Measurements from ENCODE around the gene MATCAP1. TPM values are rescaled to one million over a fixed set of nuclear protein-coding genes. Genes with fewer than 3 reads are reported as not detected.

MATCAP1 gene
- total RNA-seq, 1 experiment from 2014 or later: 22.2 TPM

GRCh38 chr16:67194260-67194659 is 10.5 kb upstream of the MATCAP1 start:
- no peaks in the 10 kb centered on the region for H3K9me3 Mint-ChIP-seq (ENCODE audit: unreplicated experiment)
- no peak for DNase-seq
- Histone ChIP-seq H3K4me1 (peaks cover 28% of the 10 kb centered on the region), H3K36me3 (ENCODE audit: control insufficient read depth, insufficient read depth, low read length) (peaks cover 13% of the 10 kb centered on the region), H3K27me3 (replicated peaks; ENCODE audit: control insufficient read depth, insufficient read depth, low read length) (no peaks in the 10 kb centered on the region), H3K9me3 (no peaks in the 10 kb centered on the region), H3K4me3 (ENCODE audit: low read depth, low read length) (no peak overlapping the region)
- peak overlapping the region; percentile 25 for H3K27ac Mint-ChIP-seq (ENCODE audit: unreplicated experiment)
- H3K4me1 Mint-ChIP-seq (ENCODE audit: low read depth, unreplicated experiment): peaks cover 25% of the 10 kb centered on the region
- no peak for TF ChIP-seq CTCF (IDR thresholded peaks at IDR 0.05; ENCODE audit: insufficient read depth in 1 of 2, low read depth in 1 of 2, low read length in 1 of 2, severe bottlenecking in 1 of 2, unreplicated experiment in 1 of 2)
- intact Hi-C loops (cut with micrococcal nuclease; ENCODE audit: unreplicated experiment): no loop called here
- no peaks in the 10 kb centered on the region for H3K27me3 Mint-ChIP-seq (ENCODE audit: insufficient read depth, unreplicated experiment)
- ChIA-PET CTCF (no interaction called here), POLR2A (interaction anchor here (0.5 kb wide), 1 partner anchor 35 kb away, joined by 3 read pairs; no protein-coding TSS in a partner anchor)
- peak overlapping the region; percentile 77 for H3K4me3 Mint-ChIP-seq (ENCODE audit: unreplicated experiment)
- H3K36me3 Mint-ChIP-seq (ENCODE audit: insufficient read depth, unreplicated experiment): peaks cover 56% of the 10 kb centered on the region
- no TSS peak for BruUV-seq (replicated peaks)

GRCh38 chr16:67193536-67193935 is 9.8 kb upstream of the MATCAP1 start:
- no TSS peak for BruUV-seq (replicated peaks)
- H3K4me1 ChIP-seq: peaks cover 24% of the 10 kb centered on the region
- peak overlapping the region; percentile 25 for H3K27ac Mint-ChIP-seq (ENCODE audit: unreplicated experiment)
- no peak for DNase-seq
- H3K27me3 ChIP-seq (replicated peaks; ENCODE audit: control insufficient read depth, insufficient read depth, low read length): no peaks in the 10 kb centered on the region
- H3K4me3 ChIP-seq (ENCODE audit: low read depth, low read length): peak overlapping the region; percentile 90
- ChIA-PET CTCF (interaction anchor here (1.1 kb wide), 1 partner anchor 232 kb away, joined by 3 read pairs; the partner anchor contains the start of gene CES3), POLR2A (interaction anchor here (0.5 to 1.2 kb wide), 2 partner anchors 34 to 54 kb away, joined by 3 read pairs; partner anchors contain the start of gene FHOD1)
- peak overlapping the region; percentile 77 for H3K4me3 Mint-ChIP-seq (ENCODE audit: unreplicated experiment)
- H3K27me3 Mint-ChIP-seq (ENCODE audit: insufficient read depth, unreplicated experiment): no peaks in the 10 kb centered on the region
- peaks cover 54% of the 10 kb centered on the region for H3K36me3 Mint-ChIP-seq (ENCODE audit: insufficient read depth, unreplicated experiment)
- H3K36me3 ChIP-seq (ENCODE audit: control insufficient read depth, insufficient read depth, low read length): peaks cover 13% of the 10 kb centered on the region
- H3K9me3 ChIP-seq: no peaks in the 10 kb centered on the region
- intact Hi-C loops (cut with micrococcal nuclease; ENCODE audit: unreplicated experiment): loop anchor here (2.0 kb wide), 1 partner anchor 53 kb away; the partner anchor contains the start of gene FHOD1
- peaks cover 25% of the 10 kb centered on the region for H3K4me1 Mint-ChIP-seq (ENCODE audit: low read depth, unreplicated experiment)
- no peak for TF ChIP-seq CTCF (IDR thresholded peaks at IDR 0.05; ENCODE audit: insufficient read depth in 1 of 2, low read depth in 1 of 2, low read length in 1 of 2, severe bottlenecking in 1 of 2, unreplicated experiment in 1 of 2)
- H3K9me3 Mint-ChIP-seq (ENCODE audit: unreplicated experiment): no peaks in the 10 kb centered on the region

GRCh38 chr16:67192781-67193361 is 9.1 kb upstream of the MATCAP1 start:
- TF ChIP-seq CTCF (IDR thresholded peaks at IDR 0.05; ENCODE audit: insufficient read depth in 1 of 2, low read depth in 1 of 2, low read length in 1 of 2, severe bottlenecking in 1 of 2, unreplicated experiment in 1 of 2): no peak
- Mint-ChIP-seq H3K27ac (ENCODE audit: unreplicated experiment) (peak overlapping the region; percentile 48), H3K9me3 (ENCODE audit: unreplicated experiment) (no peaks in the 10 kb centered on the region), H3K27me3 (ENCODE audit: insufficient read depth, unreplicated experiment) (no peaks in the 10 kb centered on the region), H3K4me1 (ENCODE audit: low read depth, unreplicated experiment) (peaks cover 25% of the 10 kb centered on the region), H3K4me3 (ENCODE audit: unreplicated experiment) (peak overlapping the region; percentile 77), H3K36me3 (ENCODE audit: insufficient read depth, unreplicated experiment) (peaks cover 47% of the 10 kb centered on the region)
- no TSS peak for BruUV-seq (replicated peaks)
- peaks cover 19% of the 10 kb centered on the region for H3K4me1 ChIP-seq
- H3K4me3 ChIP-seq (ENCODE audit: low read depth, low read length): peak overlapping the region; percentile 90
- no peaks in the 10 kb centered on the region for H3K27me3 ChIP-seq (replicated peaks; ENCODE audit: control insufficient read depth, insufficient read depth, low read length)
- CTCF ChIA-PET: interaction anchor here (0.6 to 1.1 kb wide), 3 partner anchors 53 to 232 kb away, joined by 3 to 4 read pairs (median 4); partner anchors contain the start of gene CES3
- POLR2A ChIA-PET: interaction anchor here (0.6 to 1.2 kb wide), 4 partner anchors 22 to 212 kb away, joined by 3 read pairs; partner anchors contain the start of genes FHOD1, NOL3 and TMEM208
- peaks cover 12% of the 10 kb centered on the region for H3K36me3 ChIP-seq (ENCODE audit: control insufficient read depth, insufficient read depth, low read length)
- H3K9me3 ChIP-seq: no peaks in the 10 kb centered on the region
- intact Hi-C loops (cut with micrococcal nuclease; ENCODE audit: unreplicated experiment): loop anchor here (2.0 kb wide), 1 partner anchor 54 kb away; the partner anchor contains the start of gene FHOD1
- no peak for DNase-seq

All from Caco-2 (cell line).